HepG2 (cell line): ENCODE measurements around the gene IBTK. TPM values are rescaled to one million over a fixed set of nuclear protein-coding genes. Genes with fewer than 3 reads are reported as not detected.
A peak's percentile ranks its signal among the peaks of the same experiment; 100 is the strongest.

Source experiments
- AGO2 ChIP-seq: fragments of 200-400 bp; formaldehyde crosslinking; optimal IDR thresholded peaks from 2 replicates; pipeline ENCODE3; 2017; ENCODE audit warnings: mild to moderate bottlenecking, low read depth, low read length, moderate library complexity
- CBFB ChIP-seq: sonication (generic); formaldehyde crosslinking; IDR thresholded peaks from 2 replicates; pipeline ENCODE4 v1.4.0; 2020; ENCODE audit warnings: missing genetic modification reagents
- ETV5 ChIP-seq: IDR thresholded peaks from 2 replicates; pipeline ENCODE4 v1.6.1; 2018; ENCODE audit warnings: missing biosample characterization, missing genetic modification reagents, inconsistent platforms, borderline replicate concordance
- GLI4 ChIP-seq: sonication (generic); formaldehyde crosslinking; IDR thresholded peaks from 2 replicates; pipeline ENCODE4 v1.5.1; 2020; ENCODE audit warnings: missing genetic modification reagents, mild to moderate bottlenecking, moderate library complexity, borderline replicate concordance
- HMG20A ChIP-seq: IDR thresholded peaks from 2 replicates; pipeline ENCODE4 v1.6.1; 2016; ENCODE audit warnings: borderline replicate concordance
- ISX ChIP-seq: sonication (generic); formaldehyde crosslinking; conservative IDR thresholded peaks from 2 replicates; pipeline ENCODE4 v1.5.0; 2020; ENCODE audit warnings: missing genetic modification reagents
- KLF9 ChIP-seq: IDR thresholded peaks from 2 replicates; pipeline ENCODE4 v1.6.1; 2016; ENCODE audit warnings: low read depth
- NRL ChIP-seq: sonication (generic); formaldehyde crosslinking; IDR thresholded peaks from 2 replicates; pipeline ENCODE4 v1.5.0; 2020; ENCODE audit warnings: missing genetic modification reagents, mild to moderate bottlenecking, moderate library complexity, borderline replicate concordance
- POGZ ChIP-seq: sonication (generic); formaldehyde crosslinking; IDR thresholded peaks from 2 replicates; pipeline ENCODE4 v1.4.0; 2020; ENCODE audit warnings: mild to moderate bottlenecking, missing genetic modification reagents
- SAP130 ChIP-seq: IDR thresholded peaks from 2 replicates; pipeline ENCODE4 v1.6.1; 2016; ENCODE audit warnings: low read depth
- SRSF1 ChIP-seq: fragments of 200-400 bp; formaldehyde crosslinking; optimal IDR thresholded peaks from 2 replicates; pipeline ENCODE3; 2017; ENCODE audit warnings: mild to moderate bottlenecking, low read depth, low read length, moderate library complexity
- TCF12 ChIP-seq, 2 experiments: fragments of 450-650 bp in 1 of 2; sonication (generic) in 1 of 2; formaldehyde crosslinking in 1 of 2; IDR thresholded peaks; 2 replicates each; pipeline versions ENCODE4 v1.6.1 to v1.8.0; 2017 to 2022; ENCODE audit warnings: antibody characterized with exemption in 1 of 2, mild to moderate bottlenecking in 1 of 2, missing genetic modification reagents in 1 of 2, moderate library complexity in 1 of 2
- TMF1 ChIP-seq: sonication (generic); formaldehyde crosslinking; IDR thresholded peaks from 2 replicates; pipeline ENCODE4 v1.8.1; 2022; ENCODE audit warnings: low read depth, missing genetic modification reagents
- WIZ ChIP-seq: sonication (generic); formaldehyde crosslinking; IDR thresholded peaks from 2 replicates; pipeline ENCODE4 v1.5.1; 2020; ENCODE audit warnings: mild to moderate bottlenecking, missing genetic modification reagents
- XRCC5 ChIP-seq: fragments of 200-400 bp; formaldehyde crosslinking; optimal IDR thresholded peaks from 2 replicates; pipeline ENCODE3; 2017; ENCODE audit warnings: mild to moderate bottlenecking, low read length
- ZNF234 ChIP-seq: sonication (generic); formaldehyde crosslinking; conservative IDR thresholded peaks from 2 replicates; pipeline ENCODE4 v1.5.1; 2020; ENCODE audit warnings: mild to moderate bottlenecking, missing genetic modification reagents
- ZNF558 ChIP-seq: sonication (generic); formaldehyde crosslinking; IDR thresholded peaks from 2 replicates; pipeline ENCODE4 v1.9.0; 2022; ENCODE audit warnings: mild to moderate bottlenecking, missing genetic modification reagents, borderline replicate concordance
- ZNF563 ChIP-seq: sonication (generic); formaldehyde crosslinking; IDR thresholded peaks from 2 replicates; pipeline ENCODE4 v1.8.0; 2022; ENCODE audit warnings: mild to moderate bottlenecking, moderate library complexity, missing genetic modification reagents
- ZNF629 ChIP-seq: sonication (generic); formaldehyde crosslinking; conservative IDR thresholded peaks from 2 replicates; pipeline ENCODE4 v1.5.0; 2020; ENCODE audit warnings: missing genetic modification reagents
- ZNF660 ChIP-seq: sonication (generic); formaldehyde crosslinking; IDR thresholded peaks from 2 replicates; pipeline ENCODE4 v1.5.1; 2020; ENCODE audit warnings: mild to moderate bottlenecking, low read depth, missing genetic modification reagents, borderline replicate concordance
- ZNF83 ChIP-seq: sonication (generic); formaldehyde crosslinking; IDR thresholded peaks from 2 replicates; pipeline ENCODE4 v1.4.0; 2020; ENCODE audit warnings: missing genetic modification reagents, mild to moderate bottlenecking, borderline replicate concordance
- ZSCAN9 ChIP-seq: IDR thresholded peaks from 2 replicates; pipeline ENCODE4 v1.6.1; 2016; ENCODE audit warnings: borderline replicate concordance
- polyA plus RNA-seq, 8 experiments: library from polyadenylated mRNA; depleted of rRNA in 3 of 8; stranded (reverse) in 7 of 8; unstranded in 1 of 8; fragments of >200 nt; fragmentation: Illumina TruSeq in 4 of 8; extraction: Trizol in 4 of 8; gene quantifications; 2 replicates each; pipeline versions ENCODE4 v1.2.1 to v1.2.3, GENCODE V29; 2011 to 2016; ENCODE audit warnings: low read depth in 4 of 8, missing spikeins in 1 of 8, mixed read lengths in 1 of 8; ENCODE audit not compliant: insufficient read depth in 1 of 8
- total RNA-seq, 5 experiments: library from RNA; depleted of rRNA; stranded (reverse); fragments of >200 nt; fragmentation: Illumina TruSeq; extraction: Trizol; gene quantifications; 2 replicates each; pipeline ENCODE4 v1.2.3, GENCODE V29; 2016; ENCODE audit warnings: low read depth in 1 of 5
- TF ChIP-seq, protein P1 (sequence below): sonication (generic); formaldehyde crosslinking; IDR thresholded peaks from 2 replicates; pipeline ENCODE4 v1.5.1; 2020; ENCODE audit warnings: missing genetic modification reagents, mild to moderate bottlenecking, borderline replicate concordance
- TF ChIP-seq, protein P2 (sequence below): IDR thresholded peaks from 2 replicates; pipeline ENCODE4 v1.6.1; 2018; ENCODE audit warnings: missing genetic modification reagents
- TF ChIP-seq, protein P3 (sequence below): sonication (generic); formaldehyde crosslinking; IDR thresholded peaks from 2 replicates; pipeline ENCODE4 v1.8.1; 2022; ENCODE audit warnings: mild to moderate bottlenecking, missing genetic modification reagents
- TF ChIP-seq, protein P4 (sequence below): sonication (generic); formaldehyde crosslinking; IDR thresholded peaks from 2 replicates; pipeline ENCODE4 v1.8.1; 2023; ENCODE audit warnings: mild to moderate bottlenecking, moderate library complexity, missing genetic modification reagents

Gene IBTK
- total and polyA plus RNA-seq, 2 of the 13 experiments (the other 11 are each of a cell fraction or from before 2014, with no cell fraction given): 23.8 to 60.0 TPM

DNA sequence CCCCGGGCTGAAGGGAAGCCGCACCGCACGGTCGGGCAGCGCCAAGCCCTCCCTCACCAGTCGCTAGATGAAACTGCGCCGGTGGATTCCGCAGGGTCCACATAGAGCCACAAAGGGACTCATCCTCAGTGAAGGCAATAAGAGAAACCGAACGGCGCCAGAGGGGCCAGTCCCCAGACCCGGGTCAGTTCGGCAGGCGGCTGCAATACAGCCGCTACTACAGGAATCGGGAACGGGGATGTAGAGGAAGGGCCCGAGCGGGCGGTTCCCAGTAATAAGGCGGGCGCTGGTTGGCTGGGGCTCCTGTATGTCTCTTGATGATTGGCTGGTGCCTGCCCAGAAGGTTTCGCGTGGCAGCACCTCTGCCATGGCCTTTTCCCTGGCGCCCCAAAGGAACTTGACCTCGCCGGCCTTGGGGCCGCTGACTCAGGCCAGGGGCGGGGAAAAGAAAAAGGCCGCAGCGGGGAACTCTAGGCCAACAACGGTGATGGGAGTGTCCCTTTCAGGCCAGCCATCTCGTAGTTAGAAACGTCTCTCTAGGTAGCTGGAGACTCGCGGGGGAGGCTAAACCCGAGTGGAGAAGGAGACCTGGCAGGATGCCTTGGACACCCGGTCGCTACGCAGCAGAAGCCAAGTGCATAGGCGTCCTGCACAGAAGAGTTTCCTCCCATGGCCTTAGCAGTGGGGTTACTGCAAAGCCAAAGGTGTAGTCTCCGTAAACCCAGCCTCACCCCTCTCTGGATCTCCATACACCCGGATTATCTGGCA lies at the start of gene IBTK (continued):
- TF ChIP-seq, protein P1, sequence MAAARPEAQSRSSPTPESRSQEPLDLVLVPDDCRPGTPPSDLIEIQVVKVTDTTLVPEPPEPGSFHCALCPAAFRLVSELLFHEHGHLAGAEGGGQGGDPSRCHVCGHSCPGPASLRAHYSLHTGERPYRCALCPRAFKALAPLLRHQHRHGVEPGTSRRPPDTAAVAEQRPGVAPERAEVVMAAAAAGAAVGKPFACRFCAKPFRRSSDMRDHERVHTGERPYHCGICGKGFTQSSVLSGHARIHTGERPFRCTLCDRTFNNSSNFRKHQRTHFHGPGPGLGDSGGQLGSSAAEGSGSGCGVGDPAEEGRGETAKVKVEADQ (CRISPR knock-in tag): no peak
- TF ChIP-seq NRL (CRISPR knock-in tag) (peak; percentile 91), XRCC5 (peak; percentile 12), WIZ (CRISPR knock-in tag) (peak; percentile 41; the same call in 1 of the 2 replicates), ZNF660 (CRISPR knock-in tag) (peak; percentile 24; the same call in 1 of the 2 replicates), ZNF234 (CRISPR knock-in tag) (0 out of 2 replicates have a peak, but pooled peaks have one; percentile 32), POGZ (peak; percentile 78; the same call in 1 of the 2 replicates), AGO2 (peak; percentile 97), ZNF558 (CRISPR knock-in tag) (peak; percentile 70; the same call in 1 of the 2 replicates), SRSF1 (peak; percentile 32), SAP130 (peak; percentile 77), ETV5 (CRISPR knock-in tag) (0 out of 2 replicates have a peak, but pooled peaks have one; percentile 7), TCF12 (IDR thresholded peaks at IDR 0.05) (no peak), TCF12 (CRISPR knock-in tag; IDR thresholded peaks at IDR 0.05) (0 out of 2 replicates have a peak, but pooled peaks have one; percentile 38), CBFB (CRISPR knock-in tag) (0 out of 2 replicates have a peak, but pooled peaks have one; percentile 33), ZNF629 (CRISPR knock-in tag) (no peak), TMF1 (CRISPR knock-in tag) (peak; percentile 72; the same call in 1 of the 2 replicates), ZSCAN9 (peak; percentile 15; the same call in 1 of the 2 replicates), KLF9 (CRISPR knock-in tag) (no peak), ZNF563 (CRISPR knock-in tag) (peak; percentile 75; the same call in 1 of the 2 replicates), GLI4 (peak; percentile 67; the same call in 1 of the 2 replicates), ISX (CRISPR knock-in tag) (no peak), HMG20A (peak; percentile 9; the same call in 1 of the 2 replicates), ZNF83 (CRISPR knock-in tag) (no peak)
- TF ChIP-seq, protein P2, sequence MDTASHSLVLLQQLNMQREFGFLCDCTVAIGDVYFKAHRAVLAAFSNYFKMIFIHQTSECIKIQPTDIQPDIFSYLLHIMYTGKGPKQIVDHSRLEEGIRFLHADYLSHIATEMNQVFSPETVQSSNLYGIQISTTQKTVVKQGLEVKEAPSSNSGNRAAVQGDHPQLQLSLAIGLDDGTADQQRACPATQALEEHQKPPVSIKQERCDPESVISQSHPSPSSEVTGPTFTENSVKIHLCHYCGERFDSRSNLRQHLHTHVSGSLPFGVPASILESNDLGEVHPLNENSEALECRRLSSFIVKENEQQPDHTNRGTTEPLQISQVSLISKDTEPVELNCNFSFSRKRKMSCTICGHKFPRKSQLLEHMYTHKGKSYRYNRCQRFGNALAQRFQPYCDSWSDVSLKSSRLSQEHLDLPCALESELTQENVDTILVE (CRISPR knock-in tag): peak; percentile 12; the same call in 1 of the 2 replicates
- TF ChIP-seq, protein P3, sequence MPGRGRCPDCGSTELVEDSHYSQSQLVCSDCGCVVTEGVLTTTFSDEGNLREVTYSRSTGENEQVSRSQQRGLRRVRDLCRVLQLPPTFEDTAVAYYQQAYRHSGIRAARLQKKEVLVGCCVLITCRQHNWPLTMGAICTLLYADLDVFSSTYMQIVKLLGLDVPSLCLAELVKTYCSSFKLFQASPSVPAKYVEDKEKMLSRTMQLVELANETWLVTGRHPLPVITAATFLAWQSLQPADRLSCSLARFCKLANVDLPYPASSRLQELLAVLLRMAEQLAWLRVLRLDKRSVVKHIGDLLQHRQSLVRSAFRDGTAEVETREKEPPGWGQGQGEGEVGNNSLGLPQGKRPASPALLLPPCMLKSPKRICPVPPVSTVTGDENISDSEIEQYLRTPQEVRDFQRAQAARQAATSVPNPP: no peak
- TF ChIP-seq, protein P4, sequence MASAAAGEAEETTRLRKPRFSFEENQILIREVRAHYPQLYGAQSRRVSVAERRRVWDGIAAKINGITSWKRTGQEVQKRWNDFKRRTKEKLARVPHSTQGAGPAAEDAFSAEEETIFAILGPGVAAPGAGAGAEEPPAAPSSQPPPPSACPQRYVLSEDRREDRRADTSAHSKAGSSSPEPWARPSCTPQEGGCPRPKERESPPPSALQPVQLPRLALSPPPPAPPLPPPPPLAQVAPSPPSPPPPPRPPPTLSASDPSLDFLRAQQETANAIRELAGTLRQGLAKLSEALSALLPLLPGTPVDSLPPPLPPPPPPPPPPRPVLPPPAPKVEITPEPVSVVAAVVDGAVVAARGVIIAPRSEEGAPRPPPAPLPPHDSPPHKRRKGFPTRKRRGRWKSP (CRISPR knock-in tag): peak; percentile 73; the same call in 1 of the 2 replicates
